Activated T-helper 1 cell treated with anti-CD3 and anti-CD28 coated beads, Interleukin-2, amount 50 U/mL, for 16 hours (primary cell): ENCODE data around the gene IFI44L.

Experiments
- DNase-seq, 2 donors: peaks; one replicate each; pipeline ENCODE4 v3.0.0-alpha.2; 2020; ENCODE audit warnings: low read depth in 1 of 2, low spot score in 1 of 2

Gene IFI44L

DNA sequence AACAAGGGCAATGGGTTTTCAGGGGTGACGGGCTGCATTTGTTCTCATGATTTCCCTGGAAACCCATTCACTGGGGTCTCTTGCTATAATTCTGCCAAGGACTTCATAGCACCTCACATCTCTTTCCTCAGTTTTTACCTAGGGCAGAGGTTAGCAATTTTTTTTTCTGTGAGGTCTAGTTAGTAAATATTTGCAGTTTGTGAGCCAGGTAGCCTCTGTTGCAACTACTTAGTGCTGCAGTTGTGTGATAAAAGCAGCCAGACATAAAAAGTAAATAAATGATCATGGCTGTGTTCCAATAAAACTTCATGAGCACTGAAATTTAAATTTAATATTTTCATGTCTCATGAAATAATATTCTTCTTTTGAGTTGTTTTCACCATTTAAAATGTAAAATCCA, 67.1 kb downstream of the IFI44L start:
- DNase-seq, result no peak

DNA sequence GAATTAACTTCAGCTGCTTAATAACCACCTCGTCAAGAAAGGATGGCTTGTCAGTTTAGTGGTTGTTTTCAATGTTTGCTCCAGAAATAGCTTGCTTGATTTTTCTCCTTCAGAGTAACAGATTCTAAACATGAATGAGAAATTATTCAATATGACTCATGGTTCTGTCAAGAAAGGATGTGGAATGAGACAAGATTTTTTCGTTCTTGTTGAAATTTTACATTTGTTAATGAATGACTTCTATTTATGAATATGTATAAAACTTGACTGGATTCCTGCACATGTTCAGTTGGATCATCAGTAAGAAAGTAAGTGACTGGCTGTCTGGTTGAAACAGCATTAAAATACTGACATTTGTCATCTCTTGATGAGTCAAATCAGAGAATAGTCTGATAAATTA, 67.7 kb downstream of the IFI44L start:
- no peak for DNase-seq

DNA sequence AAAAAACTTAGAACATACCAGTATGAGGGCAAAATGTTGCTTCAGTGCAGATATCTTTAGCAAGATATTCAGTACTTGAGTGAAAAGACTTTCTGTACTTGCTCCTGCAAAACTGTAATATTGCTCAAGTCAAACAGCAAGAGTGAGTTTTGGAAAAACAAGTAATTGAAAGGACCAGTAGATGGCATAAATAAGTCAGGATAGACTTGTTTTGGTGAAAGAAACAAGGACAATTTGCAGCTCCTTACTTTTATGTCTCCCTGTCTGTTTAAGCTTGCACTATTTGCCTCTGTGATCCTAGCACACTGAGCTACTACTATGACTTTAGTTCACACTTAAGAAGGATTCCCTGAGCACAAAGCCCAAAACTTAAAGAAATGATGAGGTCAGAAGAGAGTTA, 68.4 kb downstream of the IFI44L start:
- DNase-seq, result no peak

DNA sequence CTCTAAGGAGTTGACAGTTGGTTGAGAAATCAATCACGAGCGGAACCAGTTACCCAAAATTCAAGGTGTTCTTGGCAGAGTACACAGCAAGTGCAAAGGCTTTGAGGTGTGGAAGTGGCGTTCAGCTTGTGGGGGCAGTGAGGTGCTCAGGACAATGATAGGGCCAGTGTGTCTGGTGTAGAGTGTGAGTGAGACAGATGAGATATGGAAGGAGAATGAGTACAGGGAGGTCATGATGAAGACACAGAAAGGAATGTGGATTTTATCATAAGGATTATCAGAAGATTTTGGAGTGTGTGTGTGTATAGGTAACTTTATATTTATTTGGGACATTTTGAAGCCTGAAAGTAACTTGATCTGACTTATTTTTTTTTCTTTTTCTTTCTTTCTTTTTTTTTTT, 70.3 kb downstream of the IFI44L start:
- no peak for DNase-seq

DNA sequence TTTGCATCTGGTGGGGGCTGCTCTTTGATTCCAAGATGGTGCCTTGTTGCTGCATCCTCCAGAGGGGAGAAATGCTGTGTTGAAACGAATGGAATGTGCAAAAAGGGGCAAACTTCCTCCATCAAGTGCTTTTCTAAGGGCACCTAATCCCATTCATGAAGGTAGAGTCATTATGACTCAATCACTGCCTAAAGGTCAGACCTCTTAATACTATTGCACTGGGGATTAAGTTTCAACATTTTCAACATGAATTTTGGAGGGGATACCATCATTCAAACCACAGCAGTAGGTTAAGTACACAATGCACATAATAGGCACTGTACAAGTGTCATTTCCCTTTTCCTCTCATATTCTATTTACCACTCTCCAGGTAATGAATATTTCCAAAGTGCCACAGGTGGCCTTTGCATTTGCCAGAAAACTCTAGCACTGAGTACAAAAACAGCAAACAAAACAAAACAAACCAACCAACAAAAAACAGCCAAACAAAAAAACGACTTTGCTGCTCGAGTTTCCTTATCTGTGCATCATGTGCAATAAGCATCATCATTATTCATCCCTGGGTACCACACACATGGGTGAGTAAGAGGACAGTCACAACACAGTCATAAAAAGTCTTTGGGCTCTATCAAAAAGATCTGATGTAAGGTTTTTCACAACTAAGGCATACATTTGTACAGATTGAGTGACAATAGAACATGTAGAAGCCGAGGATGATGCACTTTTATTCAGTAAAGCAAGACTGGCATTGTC, 71.9 kb downstream of the IFI44L start:
- no peak for DNase-seq
